BLaER1 treated with 17β-estradiol and CSF1 and Interleukin-3, amounts not matched to agents 10 nM and 100 nM (cell line): ENCODE measurements around the gene LAMC1.

Experiments
- H3K27ac ChIP-seq, 11 experiments: shearing (Covaris generic); formaldehyde crosslinking; 2 replicates each; pipeline ENCODE4 v1.8.1; 2022
- H3K27me3 ChIP-seq, 11 experiments: shearing (Covaris generic); formaldehyde crosslinking; 2 replicates each; pipeline ENCODE4 v1.8.1; 2022
- H3K36me3 ChIP-seq, 11 experiments: shearing (Covaris generic); formaldehyde crosslinking; 2 replicates each; pipeline ENCODE4 v1.8.1; 2022
- H3K4me1 ChIP-seq, 10 experiments: shearing (Covaris generic); formaldehyde crosslinking; 2 replicates each; pipeline ENCODE4 v1.8.1; 2022
- H3K4me2 ChIP-seq, 11 experiments: shearing (Covaris generic); formaldehyde crosslinking; 2 replicates each; pipeline ENCODE4 v1.8.1; 2022
- H3K4me3 ChIP-seq, 10 experiments: shearing (Covaris generic); formaldehyde crosslinking; 2 replicates each; pipeline ENCODE4 v1.8.1; 2022
- H3K9ac ChIP-seq, 11 experiments: shearing (Covaris generic); formaldehyde crosslinking; 2 replicates each; pipeline ENCODE4 v1.8.1; 2022
- H3K9me3 ChIP-seq, 11 experiments: shearing (Covaris generic); formaldehyde crosslinking; replicated peaks in 1 of 11; 2 replicates each; pipeline ENCODE4 v1.8.1; 2022
- H4K20me1 ChIP-seq, 11 experiments: shearing (Covaris generic); formaldehyde crosslinking; 2 replicates each; pipeline ENCODE4 v1.8.1; 2022
- Cebpa-rat ChIP-seq, 11 experiments: shearing (Covaris generic); IDR thresholded peaks; 2 replicates each; pipeline ENCODE4 v1.8.1; 2022

LAMC1 gene

DNA sequence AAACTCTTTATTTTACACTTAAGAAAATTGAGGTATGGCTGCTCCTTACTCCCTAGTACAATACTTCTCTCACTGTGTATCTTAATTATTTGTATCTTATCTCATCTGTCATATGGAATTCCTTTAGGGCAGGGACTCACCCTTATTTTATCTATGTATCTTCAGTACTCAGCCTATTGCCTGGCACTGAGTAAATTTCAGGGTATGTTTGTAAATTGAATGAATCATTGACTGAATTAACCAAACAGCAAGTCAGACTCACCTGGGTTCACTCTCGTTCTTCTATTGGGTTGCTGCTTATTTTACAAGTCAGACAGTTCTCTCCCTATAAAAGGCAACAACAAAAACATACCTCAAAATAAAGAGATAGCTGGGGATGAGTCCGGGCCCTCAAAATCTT lies 63.8 kb downstream of the LAMC1 start:
- no peak overlapping the region for H3K27ac ChIP-seq
- H3K4me2 ChIP-seq: no peak overlapping the region
- peaks cover 0 to 41% (median 6%) of the 10 kb centered on the region in 11 experiments; a peak in 11 of 22 replicates for H3K36me3 ChIP-seq
- no peak overlapping the region for H3K9ac ChIP-seq
- TF ChIP-seq Cebpa-rat (IDR thresholded peaks at IDR 0.05): no peak
- peaks cover 0 to 11% (median 0%) of the 10 kb centered on the region in 11 experiments; a peak in 6 of 22 replicates for H3K9me3 ChIP-seq
- no peak overlapping the region for H3K4me3 ChIP-seq
- peaks cover 20 to 36% (median 28%) of the 10 kb centered on the region in 10 experiments for H3K4me1 ChIP-seq
- H4K20me1 ChIP-seq: peaks cover 0 to 98% (median 41%) of the 10 kb centered on the region in 11 experiments; a peak in 14 of 22 replicates
- H3K27me3 ChIP-seq: no peaks in the 10 kb centered on the region

DNA sequence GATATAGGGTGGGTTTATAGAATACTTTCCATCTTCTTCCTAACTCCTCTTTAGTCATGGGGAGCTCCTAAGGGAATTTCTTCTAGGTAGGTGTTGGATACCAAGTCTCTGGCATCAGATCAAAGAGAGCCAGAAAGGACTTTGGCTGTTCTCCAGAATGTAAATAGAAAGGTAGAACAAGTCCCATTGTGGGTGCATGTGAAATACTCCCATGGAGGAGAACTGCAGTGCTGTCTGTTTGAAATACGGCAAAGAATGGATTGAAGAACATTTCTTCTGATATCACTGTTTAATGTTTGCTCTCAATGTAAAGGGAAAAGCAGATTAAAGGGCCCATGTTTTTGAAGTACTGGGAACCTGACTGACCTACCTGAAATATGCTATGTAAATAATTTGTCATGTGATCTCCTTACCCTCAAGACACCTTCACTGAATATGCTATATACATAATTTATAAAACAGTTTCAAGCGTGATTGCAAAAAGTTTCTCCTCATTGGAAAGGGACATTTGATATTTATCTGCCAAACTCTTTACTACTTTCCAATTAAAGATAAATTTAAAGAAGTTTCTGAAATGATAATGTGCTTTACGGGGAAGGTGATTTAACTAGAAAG lies 65.9 kb downstream of the LAMC1 start:
- Histone ChIP-seq H3K27ac (no peak overlapping the region), H4K20me1 (peaks cover 0 to 100% (median 41%) of the 10 kb centered on the region in 11 experiments; a peak in 13 of 22 replicates), H3K36me3 (peaks cover 0 to 42% (median 16%) of the 10 kb centered on the region in 11 experiments; a peak in 10 of 22 replicates), H3K9ac (no peak overlapping the region), H3K4me1 (peaks cover 20 to 36% (median 28%) of the 10 kb centered on the region in 10 experiments), H3K4me3 (no peak overlapping the region), H3K4me2 (peak overlapping the region in 4 of 11 experiments; percentile 1 to 64 (median 10); a peak in 2 of 22 replicates), H3K27me3 (no peaks in the 10 kb centered on the region), H3K9me3 (no peaks in the 10 kb centered on the region; a peak in 1 of 22 replicates)
- no peak for TF ChIP-seq Cebpa-rat (IDR thresholded peaks at IDR 0.05)

DNA sequence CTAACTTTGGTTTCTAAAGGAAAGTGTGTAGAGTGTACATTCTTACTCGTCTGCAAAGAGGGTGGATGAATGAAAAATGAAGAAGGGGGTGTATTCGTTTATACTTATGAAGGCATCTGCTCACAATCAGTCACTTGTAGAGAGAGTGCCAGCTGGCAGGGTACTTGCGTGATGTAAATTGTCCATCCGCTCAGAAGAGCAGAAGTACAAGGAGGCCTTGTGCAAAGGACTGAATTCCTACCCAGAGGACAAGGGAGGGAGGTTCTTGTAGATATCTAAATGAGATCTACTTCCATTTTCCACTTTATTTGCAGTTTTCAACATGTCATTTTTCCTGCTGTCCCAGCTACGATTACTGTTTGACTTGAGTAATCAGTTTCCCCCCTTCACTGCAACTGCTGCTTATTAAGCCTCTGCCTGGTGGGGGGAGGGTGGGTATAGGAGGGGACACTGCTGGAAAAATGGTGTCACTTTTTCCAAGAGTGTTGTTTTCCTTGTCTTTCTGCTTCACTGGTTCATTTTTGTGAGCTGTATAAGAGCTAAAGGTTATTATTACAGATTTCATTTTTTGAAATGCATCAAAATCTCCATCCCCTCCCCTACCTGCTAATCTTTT lies 67.3 kb downstream of the LAMC1 start:
- H3K4me2 ChIP-seq: peak overlapping the region; percentile 31 to 75 (median 64)
- no peaks in the 10 kb centered on the region; a peak in 1 of 22 replicates for H3K9me3 ChIP-seq
- no peak for TF ChIP-seq Cebpa-rat (IDR thresholded peaks at IDR 0.05)
- peaks cover 0 to 100% (median 41%) of the 10 kb centered on the region in 11 experiments; a peak in 13 of 22 replicates for H4K20me1 ChIP-seq
- H3K27me3 ChIP-seq: no peaks in the 10 kb centered on the region
- H3K27ac ChIP-seq: peak overlapping the region in 1 of 11 experiments; percentile 11; a peak in 1 of 22 replicates
- peaks cover 20 to 30% (median 28%) of the 10 kb centered on the region in 10 experiments for H3K4me1 ChIP-seq
- H3K9ac ChIP-seq: peak overlapping the region in 1 of 11 experiments; percentile 13; a peak in 1 of 22 replicates
- H3K36me3 ChIP-seq: peaks cover 0 to 53% (median 20%) of the 10 kb centered on the region in 11 experiments; a peak in 10 of 22 replicates
- H3K4me3 ChIP-seq: no peak overlapping the region

DNA sequence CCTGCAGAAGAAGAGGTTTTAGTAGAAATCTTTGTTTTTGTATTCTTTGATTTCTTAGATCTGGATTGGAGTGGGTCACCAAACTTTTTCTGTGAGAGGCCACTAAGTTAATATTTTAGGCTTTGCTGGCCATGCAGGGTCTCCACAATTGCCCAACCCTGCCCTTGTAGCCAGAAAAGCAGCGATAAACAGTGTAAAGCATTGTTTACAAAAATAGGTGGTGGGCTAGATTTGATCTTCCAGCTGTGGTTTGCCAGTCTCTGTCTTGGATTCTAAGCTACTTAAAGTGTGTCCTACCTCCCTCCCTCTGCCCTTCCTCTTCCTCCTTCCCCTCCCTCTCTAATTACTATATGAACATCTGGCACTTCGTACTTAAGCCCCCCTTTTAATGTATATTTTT lies 68.0 kb downstream of the LAMC1 start:
- TF ChIP-seq Cebpa-rat (IDR thresholded peaks at IDR 0.05): no peak
- H3K9me3 ChIP-seq: no peaks in the 10 kb centered on the region; a peak in 1 of 22 replicates
- no peaks in the 10 kb centered on the region for H3K27me3 ChIP-seq
- H3K9ac ChIP-seq: no peak overlapping the region; a peak in 1 of 22 replicates
- peaks cover 0 to 100% (median 41%) of the 10 kb centered on the region in 11 experiments; a peak in 13 of 22 replicates for H4K20me1 ChIP-seq
- H3K4me2 ChIP-seq: peak overlapping the region; percentile 31 to 75 (median 64); a peak in 21 of 22 replicates
- peaks cover 20 to 33% (median 28%) of the 10 kb centered on the region in 10 experiments for H3K4me1 ChIP-seq
- H3K4me3 ChIP-seq: no peak overlapping the region
- peak overlapping the region in 2 of 11 experiments; percentile 33 to 48; a peak in 3 of 22 replicates for H3K27ac ChIP-seq
- H3K36me3 ChIP-seq: peaks cover 0 to 56% (median 20%) of the 10 kb centered on the region in 11 experiments; a peak in 10 of 22 replicates

DNA sequence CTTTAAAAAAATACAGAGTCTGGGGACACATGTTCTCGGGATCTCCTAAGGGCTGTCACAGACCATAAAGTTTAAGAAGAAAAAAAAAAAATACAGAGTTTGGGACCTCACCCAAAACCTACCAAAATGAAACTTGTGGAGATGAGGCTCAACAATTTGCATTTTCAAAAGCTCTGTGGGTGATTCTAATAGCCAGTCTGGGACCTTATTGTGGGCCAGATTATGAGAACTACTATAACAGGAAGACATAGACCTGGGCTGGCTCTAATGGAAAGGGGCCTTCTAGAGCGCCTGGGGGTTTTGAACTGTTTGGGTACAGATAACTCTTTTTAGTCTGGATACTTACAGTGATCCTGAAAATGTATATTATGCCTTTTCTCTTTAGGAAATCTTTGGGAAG lies 69.1 kb downstream of the LAMC1 start:
- no peak overlapping the region for H3K4me3 ChIP-seq

DNA sequence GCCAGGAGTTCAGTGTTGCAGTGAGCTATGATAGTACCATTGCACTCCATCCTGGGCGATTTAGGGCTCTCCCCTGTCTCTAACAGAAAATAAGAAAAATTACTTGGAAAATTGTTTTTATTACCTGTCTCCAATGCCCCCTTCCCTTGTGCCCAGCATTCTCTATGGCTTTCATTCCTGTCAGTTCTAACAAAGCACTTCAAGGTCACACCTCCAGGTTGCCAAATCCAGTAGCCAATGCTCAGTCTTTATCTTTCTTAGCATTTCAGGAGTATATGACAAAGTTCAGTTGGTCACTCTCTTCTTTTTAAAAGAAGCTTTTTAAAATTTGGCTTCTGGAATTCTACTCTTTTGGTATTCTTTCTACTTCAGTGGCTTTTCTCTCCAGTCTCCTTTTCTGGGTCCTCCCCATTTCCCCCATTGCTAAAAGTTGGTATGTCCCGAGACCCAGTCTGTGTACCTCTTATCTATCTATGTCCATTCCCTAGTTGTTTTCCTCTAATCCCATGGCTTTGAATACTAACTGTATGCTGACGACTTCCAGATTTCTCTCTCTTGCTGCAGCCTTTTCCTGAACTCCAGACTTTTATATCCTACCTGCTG lies 69.9 kb downstream of the LAMC1 start:
- TF ChIP-seq Cebpa-rat (IDR thresholded peaks at IDR 0.05): no peak
- Histone ChIP-seq H3K36me3 (peaks cover 0 to 51% (median 20%) of the 10 kb centered on the region in 11 experiments; a peak in 15 of 22 replicates), H4K20me1 (peaks cover 0 to 100% (median 46%) of the 10 kb centered on the region in 11 experiments; a peak in 15 of 22 replicates), H3K27ac (no peak overlapping the region), H3K9ac (no peak overlapping the region), H3K9me3 (no peaks in the 10 kb centered on the region; a peak in 1 of 22 replicates), H3K27me3 (no peaks in the 10 kb centered on the region), H3K4me2 (no peak overlapping the region), H3K4me3 (no peak overlapping the region), H3K4me1 (peaks cover 23 to 50% (median 40%) of the 10 kb centered on the region in 10 experiments)

More for the DNA sequence above, 69.1 kb downstream of the LAMC1 start:
- TF ChIP-seq Cebpa-rat (IDR thresholded peaks at IDR 0.05): no peak
- H3K9ac ChIP-seq: no peak overlapping the region
- H3K9me3 ChIP-seq: no peaks in the 10 kb centered on the region; a peak in 1 of 22 replicates
- peaks cover 0 to 51% (median 20%) of the 10 kb centered on the region in 11 experiments; a peak in 10 of 22 replicates for H3K36me3 ChIP-seq
- peaks cover 23 to 45% (median 37%) of the 10 kb centered on the region in 10 experiments for H3K4me1 ChIP-seq
- H3K4me2 ChIP-seq: no peak overlapping the region
- peaks cover 0 to 100% (median 43%) of the 10 kb centered on the region in 11 experiments; a peak in 15 of 22 replicates for H4K20me1 ChIP-seq
- H3K27ac ChIP-seq: no peak overlapping the region
- H3K27me3 ChIP-seq: no peaks in the 10 kb centered on the region

DNA sequence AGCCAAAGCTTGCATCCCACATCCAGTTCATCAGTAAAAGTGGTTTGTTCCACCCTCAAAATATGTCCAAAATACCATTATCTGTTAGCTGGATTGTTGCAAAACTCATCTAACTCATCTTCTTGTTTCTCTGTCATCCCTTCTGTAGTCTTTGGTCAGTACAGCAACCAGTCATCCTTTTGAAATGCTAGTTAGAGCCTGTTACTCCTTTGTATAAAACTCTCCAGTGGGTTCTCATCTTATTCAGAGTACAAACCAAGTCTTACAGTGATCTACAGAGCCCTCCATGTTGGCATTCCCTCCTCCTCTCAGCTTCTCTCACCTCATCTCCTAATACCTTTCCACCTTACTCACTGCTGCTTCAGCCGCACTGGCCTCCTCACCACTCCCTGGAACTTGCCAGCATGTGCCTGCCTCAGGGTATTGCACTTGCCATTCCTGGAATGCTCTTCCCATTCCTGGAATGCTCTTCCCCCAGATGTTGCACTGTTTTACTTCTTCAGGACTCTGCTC lies 70.6 kb downstream of the LAMC1 start:
- H3K9me3 ChIP-seq: no peaks in the 10 kb centered on the region; a peak in 1 of 22 replicates
- peaks cover 0 to 57% (median 23%) of the 10 kb centered on the region in 11 experiments; a peak in 15 of 22 replicates for H3K36me3 ChIP-seq
- no peak overlapping the region for H3K27ac ChIP-seq
- H4K20me1 ChIP-seq: peaks cover 0 to 100% (median 46%) of the 10 kb centered on the region in 11 experiments; a peak in 15 of 22 replicates
- no peak overlapping the region for H3K4me2 ChIP-seq
- no peak overlapping the region for H3K9ac ChIP-seq
- no peaks in the 10 kb centered on the region for H3K27me3 ChIP-seq
- peaks cover 23 to 49% (median 39%) of the 10 kb centered on the region in 10 experiments for H3K4me1 ChIP-seq
- no peak overlapping the region for H3K4me3 ChIP-seq
- no peak for TF ChIP-seq Cebpa-rat (IDR thresholded peaks at IDR 0.05)

DNA sequence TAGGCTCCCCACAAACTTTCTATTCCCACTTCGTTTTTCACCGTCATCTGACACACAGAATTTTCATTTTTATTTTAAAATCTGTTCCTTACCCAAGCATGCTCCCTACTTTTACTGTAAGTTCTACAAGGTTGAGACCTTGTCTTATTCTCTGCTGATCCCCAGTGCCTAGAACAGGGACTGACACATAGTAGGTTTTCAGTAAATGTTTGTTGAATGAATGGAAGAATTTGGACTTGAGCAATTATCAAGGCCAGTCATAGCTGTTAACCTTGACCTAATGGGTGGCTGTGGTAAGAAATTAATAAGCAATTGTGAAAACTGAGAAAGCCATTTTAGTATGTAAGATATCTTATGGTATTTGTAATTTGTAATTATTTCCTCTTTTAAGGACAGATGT lies 71.1 kb downstream of the LAMC1 start:
- Histone ChIP-seq H3K27ac (no peak overlapping the region), H3K9me3 (no peaks in the 10 kb centered on the region; a peak in 1 of 22 replicates), H4K20me1 (peaks cover 0 to 100% (median 43%) of the 10 kb centered on the region in 11 experiments; a peak in 15 of 22 replicates), H3K4me1 (peaks cover 21 to 44% (median 34%) of the 10 kb centered on the region in 10 experiments), H3K9ac (no peak overlapping the region), H3K36me3 (peaks cover 0 to 62% (median 28%) of the 10 kb centered on the region in 11 experiments; a peak in 15 of 22 replicates), H3K27me3 (no peaks in the 10 kb centered on the region), H3K4me3 (no peak overlapping the region), H3K4me2 (no peak overlapping the region)
- TF ChIP-seq Cebpa-rat (IDR thresholded peaks at IDR 0.05): no peak
